Measurements from ENCODE around the gene GNA14.

DNA sequence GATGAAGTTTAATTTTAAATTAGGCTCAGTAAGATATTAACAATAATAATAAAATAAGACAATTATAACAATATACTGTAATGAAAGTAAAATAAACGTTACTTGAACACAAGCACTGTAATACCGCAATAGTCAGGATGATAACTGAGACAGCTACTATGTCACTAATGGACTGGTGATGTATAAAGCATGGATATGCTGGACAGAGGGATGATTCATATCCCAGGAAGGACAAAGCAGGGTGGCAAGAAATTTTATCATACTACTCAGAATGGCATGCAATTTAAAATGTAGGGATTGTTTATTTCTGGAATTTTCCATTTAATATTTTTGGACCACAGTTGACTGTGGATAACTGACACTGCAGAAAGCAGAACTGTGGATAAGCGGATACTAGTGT lies 273.9 kb downstream of the GNA14 start:
- TF ChIP-seq, protein P1, sequence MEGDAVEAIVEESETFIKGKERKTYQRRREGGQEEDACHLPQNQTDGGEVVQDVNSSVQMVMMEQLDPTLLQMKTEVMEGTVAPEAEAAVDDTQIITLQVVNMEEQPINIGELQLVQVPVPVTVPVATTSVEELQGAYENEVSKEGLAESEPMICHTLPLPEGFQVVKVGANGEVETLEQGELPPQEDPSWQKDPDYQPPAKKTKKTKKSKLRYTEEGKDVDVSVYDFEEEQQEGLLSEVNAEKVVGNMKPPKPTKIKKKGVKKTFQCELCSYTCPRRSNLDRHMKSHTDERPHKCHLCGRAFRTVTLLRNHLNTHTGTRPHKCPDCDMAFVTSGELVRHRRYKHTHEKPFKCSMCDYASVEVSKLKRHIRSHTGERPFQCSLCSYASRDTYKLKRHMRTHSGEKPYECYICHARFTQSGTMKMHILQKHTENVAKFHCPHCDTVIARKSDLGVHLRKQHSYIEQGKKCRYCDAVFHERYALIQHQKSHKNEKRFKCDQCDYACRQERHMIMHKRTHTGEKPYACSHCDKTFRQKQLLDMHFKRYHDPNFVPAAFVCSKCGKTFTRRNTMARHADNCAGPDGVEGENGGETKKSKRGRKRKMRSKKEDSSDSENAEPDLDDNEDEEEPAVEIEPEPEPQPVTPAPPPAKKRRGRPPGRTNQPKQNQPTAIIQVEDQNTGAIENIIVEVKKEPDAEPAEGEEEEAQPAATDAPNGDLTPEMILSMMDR (IDR thresholded peaks at IDR 0.05), result no peak
- TF ChIP-seq POLR2AphosphoS5 (IDR thresholded peaks at IDR 0.05), result no peak

All from breast epithelium (tissue), 3 donors.